CD14-positive monocyte (primary cell): ENCODE results near the gene TJAP1. TPM values are rescaled to one million over a fixed set of nuclear protein-coding genes. Genes with fewer than 3 reads are reported as not detected.

Experiments
- DNase-seq, 3 donors: peaks; one replicate each; pipeline ENCODE4 v3.0.0-alpha.2; 2011 to 2022
- H2AFZ ChIP-seq: 2 replicates; pipeline ENCODE4 v1.6.0; 2012; ENCODE audit warnings: mild to moderate bottlenecking, low read depth, low read length, inconsistent platforms; ENCODE audit not compliant: insufficient read depth, poor library complexity, severe bottlenecking
- H3K27ac ChIP-seq, 2 donors: 1 replicate in 1 of 2; 2 replicates in 1 of 2; pipeline ENCODE4 v1.5.1; 2012 to 2013; ENCODE audit warnings: low read length in 2 of 2, control low read depth in 1 of 2, inconsistent platforms in 1 of 2, low read depth in 1 of 2, mild to moderate bottlenecking in 1 of 2
- H3K27me3 ChIP-seq, 2 donors: one replicate each; pipeline versions ENCODE4 v1.6.0 to v1.6.1; 2011 to 2013; ENCODE audit warnings: low read length in 2 of 2; ENCODE audit not compliant: control insufficient read depth in 2 of 2, insufficient read depth in 2 of 2
- H3K36me3 ChIP-seq, 2 donors: replicated peaks in 1 of 2; 1 replicate in 1 of 2; 2 replicates in 1 of 2; pipeline versions ENCODE4 v1.5.1 to v1.6.1; 2012 to 2013; ENCODE audit warnings: low read length in 2 of 2, control low read depth in 1 of 2, inconsistent platforms in 1 of 2, mild to moderate bottlenecking in 1 of 2; ENCODE audit not compliant: insufficient read depth in 2 of 2, control insufficient read depth in 1 of 2
- H3K4me1 ChIP-seq, 2 donors: 1 replicate in 1 of 2; 2 replicates in 1 of 2; pipeline versions ENCODE4 v1.5.1 to v1.6.1; 2012 to 2013; ENCODE audit warnings: low read length in 2 of 2, control low read depth in 1 of 2, inconsistent platforms in 1 of 2, mild to moderate bottlenecking in 1 of 2, moderate library complexity in 1 of 2; ENCODE audit not compliant: insufficient read depth in 2 of 2, control insufficient read depth in 1 of 2
- H3K4me2 ChIP-seq: replicated peaks from 2 replicates; pipeline ENCODE3; 2012; ENCODE audit warnings: low read length, moderate library complexity, mild to moderate bottlenecking; ENCODE audit not compliant: poor library complexity, severe bottlenecking; ENCODE audit errors: extremely low read depth
- H3K4me3 ChIP-seq, 3 experiments: fragments of 200-600 bp in 1 of 3; sonication (generic) in 1 of 3; replicated peaks in 1 of 3; 1 replicate in 2 of 3; 2 replicates in 1 of 3; pipeline ENCODE4 v1.5.1; 2011 to 2013; ENCODE audit warnings: low read length in 3 of 3, mild to moderate bottlenecking in 3 of 3, control low read depth in 2 of 3, low read depth in 2 of 3, inconsistent platforms in 1 of 3, moderate library complexity in 1 of 3
- H3K79me2 ChIP-seq: 2 replicates; pipeline ENCODE4 v1.6.0; 2012; ENCODE audit warnings: mild to moderate bottlenecking, control low read depth, inconsistent platforms, low read length, moderate library complexity; ENCODE audit not compliant: insufficient read depth
- H3K9ac ChIP-seq: 2 replicates; pipeline ENCODE4 v1.6.0; 2017; ENCODE audit warnings: low read length, mild to moderate bottlenecking; ENCODE audit not compliant: insufficient read depth, poor library complexity, severe bottlenecking
- H3K9me3 ChIP-seq, 2 donors: replicated peaks in 1 of 2; 1 replicate in 1 of 2; 2 replicates in 1 of 2; pipeline versions ENCODE4 v1.5.1 to v1.6.1; 2012 to 2013; ENCODE audit warnings: low read length in 2 of 2, control low read depth in 1 of 2; ENCODE audit not compliant: control insufficient read depth in 1 of 2, insufficient read depth in 1 of 2
- H4K20me1 ChIP-seq: 2 replicates; pipeline ENCODE4 v1.6.0; 2012; ENCODE audit warnings: mild to moderate bottlenecking, low read length, control low read depth, moderate library complexity; ENCODE audit not compliant: insufficient read depth
- H3K27ac Mint-ChIP-seq, 7 donors: one replicate each; pipeline ENCODE4 v1.8.0; 2020; ENCODE audit warnings: mild to moderate bottlenecking in 7 of 7, mixed read lengths in 7 of 7, moderate library complexity in 6 of 7, inconsistent platforms in 2 of 7
- H3K27me3 Mint-ChIP-seq, 3 donors: one replicate each; pipeline ENCODE4 v1.8.0; 2021 to 2022; ENCODE audit warnings: low read depth in 3 of 3, mild to moderate bottlenecking in 3 of 3, mixed read lengths in 3 of 3, moderate library complexity in 3 of 3, inconsistent platforms in 1 of 3
- H3K36me3 Mint-ChIP-seq, 2 donors: one replicate each; pipeline ENCODE4 v1.8.0; 2020; ENCODE audit warnings: mixed read lengths in 2 of 2, inconsistent platforms in 1 of 2, mild to moderate bottlenecking in 1 of 2
- H3K4me1 Mint-ChIP-seq: one replicate; pipeline ENCODE4 v1.8.0; 2020; ENCODE audit warnings: mild to moderate bottlenecking, mixed read lengths
- H3K4me3 Mint-ChIP-seq, 2 donors: one replicate each; pipeline ENCODE4 v1.8.0; 2020; ENCODE audit warnings: mild to moderate bottlenecking in 2 of 2, mixed read lengths in 2 of 2, moderate library complexity in 1 of 2
- H3K9me3 Mint-ChIP-seq, 7 donors: one replicate each; pipeline ENCODE4 v1.8.0; 2020 to 2022; ENCODE audit warnings: mixed read lengths in 7 of 7, mild to moderate bottlenecking in 6 of 7, moderate library complexity in 6 of 7, inconsistent platforms in 2 of 7
- CTCF ChIP-seq: fragments of 200-600 bp; IDR thresholded peaks from one replicate; pipeline ENCODE4 v1.8.0; 2022; ENCODE audit warnings: antibody characterized with exemption, mild to moderate bottlenecking
- WGBS: methylation state at CpG from one replicate; pipeline ENCODE4 v1.1.5; 2013; ENCODE audit warnings: missing lambda C conversion rate; ENCODE audit not compliant: insufficient coverage; 5-methylcytosine and 5-hydroxymethylcytosine counted together
- intact Hi-C, 2 donors: fragments of 100-400 bp; cut with micrococcal nuclease; formaldehyde crosslinking; loops; one replicate each; pipeline versions ENCODE4 v1.15.0 to v1.15.1; 2023
- polyA plus RNA-seq, 3 donors: library from polyadenylated mRNA; depleted of rRNA in 1 of 3; unstranded in 2 of 3; stranded (reverse) in 1 of 3; fragments of 300-500 nt in 2 of 3; fragments of >200 nt in 1 of 3; fragmentation: Illumina TruSeq in 2 of 3; gene quantifications; 1 replicate in 2 of 3; 2 replicates in 1 of 3; pipeline ENCODE4 v1.2.3, GENCODE V29; 2012 to 2021

Gene TJAP1
- polyA plus RNA-seq, 3 donors = 3.2 to 43.4 (median 3.2) TPM

GRCh38 chr6:43540507-43540906 is 63.1 kb downstream of the TJAP1 start:
- H3K4me2 ChIP-seq = no peak overlapping the region
- H3K27ac ChIP-seq = no peak overlapping the region
- Mint-ChIP-seq H3K4me3 (no peak overlapping the region), H3K4me1 (no peaks in the 10 kb centered on the region), H3K27ac (no peak overlapping the region), H3K9me3 (no peaks in the 10 kb centered on the region), H3K36me3 (peaks cover 46 to 76% of the 10 kb centered on the region in 2 donors), H3K27me3 (no peaks in the 10 kb centered on the region)
- no peaks in the 10 kb centered on the region for H3K9me3 ChIP-seq
- no peak overlapping the region for H3K9ac ChIP-seq
- H3K27me3 ChIP-seq = no peaks in the 10 kb centered on the region
- H3K79me2 ChIP-seq = no peaks in the 10 kb centered on the region
- 100% methylated on average over 3 of the region's 5 CpGs for WGBS
- no peaks in the 10 kb centered on the region for H4K20me1 ChIP-seq
- intact Hi-C loops = no loop called here
- no peaks in the 10 kb centered on the region for H3K4me1 ChIP-seq
- no peak overlapping the region for H2AFZ ChIP-seq
- H3K4me3 ChIP-seq = no peak overlapping the region
- no peak for TF ChIP-seq CTCF
- peaks cover 54 to 75% of the 10 kb centered on the region in 2 donors for H3K36me3 ChIP-seq
- DNase-seq = no peak

- H3K27me3 Mint-ChIP-seq = no peaks in the 10 kb centered on the region
- H3K4me2 ChIP-seq = no peak overlapping the region
- no peaks in the 10 kb centered on the region for H3K9me3 Mint-ChIP-seq
- no peak overlapping the region for H3K4me3 Mint-ChIP-seq
- no CpG with 5 or more reads among the region's 8 CpGs for WGBS
- H2AFZ ChIP-seq = no peak overlapping the region
- DNase-seq = no peak
- no peaks in the 10 kb centered on the region for H3K79me2 ChIP-seq
- TF ChIP-seq CTCF = no peak
- no peak overlapping the region for H3K27ac ChIP-seq
- no peaks in the 10 kb centered on the region for H3K4me1 Mint-ChIP-seq
- no peaks in the 10 kb centered on the region for H3K4me1 ChIP-seq
- peaks cover 58 to 78% of the 10 kb centered on the region in 2 donors for H3K36me3 Mint-ChIP-seq
- intact Hi-C loops = no loop called here
- peaks cover 67 to 87% of the 10 kb centered on the region in 2 donors for H3K36me3 ChIP-seq
- no peak overlapping the region for H3K9ac ChIP-seq
- peak overlapping the region in 1 of 7 donors; percentile 10 for H3K27ac Mint-ChIP-seq
- no peaks in the 10 kb centered on the region for H3K9me3 ChIP-seq
- no peaks in the 10 kb centered on the region for H3K27me3 ChIP-seq
- H3K4me3 ChIP-seq = no peak overlapping the region
- H4K20me1 ChIP-seq = no peaks in the 10 kb centered on the region
These were observed 64.6 kb downstream of the TJAP1 start for GRCh38 chr6:43541774-43542471.
